HepG2 (cell line): ENCODE measurements around the gene TPRN. TPM values are rescaled to one million over a fixed set of nuclear protein-coding genes. Genes with fewer than 3 reads are reported as not detected.
A peak's percentile ranks its signal among the peaks of the same experiment; 100 is the strongest.

Experiments used
- ATAC-seq: fragments of 200-7000 bp; cut with Tn5 transposase; 3 replicates; pipeline ENCODE4 v1.9.1; 2020; ENCODE audit warnings: mild to moderate bottlenecking, moderate library complexity
- BruUV-seq: library from RNA; stranded (reverse); fragments of 400-500 nt; replicated peaks from 2 replicates; lab custom pipeline; 2021; lab: Mats Ljungman, UMichigan
- CTCF ChIA-PET: fragments of 300-600 bp; formaldehyde crosslinking; extraction: SDS; loops from one replicate; lab custom pipeline; 2021; ENCODE audit warnings: low total read pairs, inconsistent platforms, low intra/inter-chr PET ratio; lab: Yijun Ruan, JAX
- POLR2A ChIA-PET: fragments of 350-600 bp; sonication (Branson Sonifier 250); formaldehyde crosslinking; loops from one replicate; lab custom pipeline; 2020; ENCODE audit warnings: antibody characterized with exemption, inconsistent platforms; lab: Yijun Ruan, JAX
- DNase-seq: peaks from one replicate; pipeline ENCODE4 v3.0.0-alpha.2; 2015; ENCODE audit warnings: low spot score
- FAIRE-seq: peaks from 3 replicates; lab custom pipeline; 2011; peaks lifted over from hg19 to GRCh38; lab: Jason Lieb, UNC
- H2AFZ ChIP-seq: one replicate; pipeline ENCODE4 v1.6.1; 2011; ENCODE audit warnings: low read length, inconsistent platforms
- H3K27ac ChIP-seq: fragments of 300-600 bp; 3 replicates; pipeline ENCODE4 v1.8.0; 2011; ENCODE audit warnings: mixed run types, mild to moderate bottlenecking, mixed read lengths, low read length, inconsistent platforms; ENCODE audit not compliant: insufficient read depth; ENCODE audit errors: extremely low read length
- H3K27me3 ChIP-seq, 2 experiments: fragments of 200-600 bp in 1 of 2; 2 replicates in 1 of 2; 3 replicates in 1 of 2; pipeline versions ENCODE4 v1.6.0 to v1.8.0; 2011; ENCODE audit warnings: low read length in 2 of 2, mild to moderate bottlenecking in 2 of 2, moderate library complexity in 2 of 2, inconsistent platforms in 1 of 2; ENCODE audit not compliant: insufficient read depth in 2 of 2, control insufficient read depth in 1 of 2
- H3K36me3 ChIP-seq, 2 experiments: fragments of 200-600 bp in 1 of 2; replicated peaks in 1 of 2; 2 replicates in 1 of 2; 3 replicates in 1 of 2; pipeline versions ENCODE4 v1.5.1 to v1.8.0; 2011; ENCODE audit warnings: low read length in 2 of 2, inconsistent platforms in 1 of 2; ENCODE audit not compliant: insufficient read depth in 2 of 2, control insufficient read depth in 1 of 2
- H3K4me1 ChIP-seq: 2 replicates; pipeline ENCODE4 v1.5.1; 2012; ENCODE audit warnings: low read length, inconsistent platforms; ENCODE audit not compliant: insufficient read depth
- H3K4me2 ChIP-seq: 2 replicates; pipeline ENCODE4 v1.6.0; 2011; ENCODE audit warnings: low read depth, low read length, inconsistent platforms
- H3K4me3 ChIP-seq, 3 experiments: fragments of 200-600 bp in 1 of 3; sonication (generic), shearing (Covaris generic) in 1 of 3; replicated peaks in 1 of 3; 2 replicates each; pipeline ENCODE4 v1.5.1; 2011 to 2016; ENCODE audit warnings: low read length in 3 of 3, inconsistent platforms in 2 of 3, low read depth in 2 of 3, mild to moderate bottlenecking in 2 of 3, control low read depth in 1 of 3, mixed read lengths in 1 of 3; ENCODE audit not compliant: insufficient read depth in 1 of 3
- H3K79me2 ChIP-seq: one replicate; pipeline ENCODE4 v1.6.1; 2011; ENCODE audit warnings: low read length, inconsistent platforms; ENCODE audit not compliant: insufficient read depth
- H3K9ac ChIP-seq: 2 replicates; pipeline ENCODE4 v1.6.0; 2011; ENCODE audit warnings: mild to moderate bottlenecking, low read depth, low read length, inconsistent platforms; ENCODE audit not compliant: insufficient read depth
- H3K9me3 ChIP-seq: 2 replicates; pipeline ENCODE4 v1.5.1; 2012; ENCODE audit warnings: mild to moderate bottlenecking, low read length
- H4K20me1 ChIP-seq: 2 replicates; pipeline ENCODE4 v1.6.0; 2011; ENCODE audit warnings: inconsistent platforms, mild to moderate bottlenecking, low read length, moderate library complexity; ENCODE audit not compliant: insufficient read depth
- MIER2 ChIP-seq: IDR thresholded peaks from 2 replicates; pipeline ENCODE4 v1.6.1; 2016; ENCODE audit warnings: missing biosample characterization, missing genetic modification reagents
- ZNF484 ChIP-seq: sonication (generic); formaldehyde crosslinking; IDR thresholded peaks from 2 replicates; pipeline ENCODE4 v1.5.1; 2020; ENCODE audit warnings: mild to moderate bottlenecking, low read depth, missing genetic modification reagents, borderline replicate concordance
- WGBS: methylation state at CpG from one replicate; pipeline ENCODE4 v1.1.6; 2017; ENCODE audit warnings: low lambda C conversion rate; 5-methylcytosine and 5-hydroxymethylcytosine counted together
- in situ Hi-C: cut with HindIII; loops from 2 replicates; pipeline ENCODE4 v1.10.0; 2017; ENCODE audit warnings: low pct_unique_long_range_greater_than_20kb; ENCODE audit not compliant: extremely low pct_ligation_motif_present
- intact Hi-C: fragments of 100-400 bp; cut with micrococcal nuclease; formaldehyde crosslinking; loops from one replicate; pipeline ENCODE4 v1.10.0; 2022; ENCODE audit not compliant: unreplicated experiment
- polyA plus RNA-seq, 8 experiments: library from polyadenylated mRNA; depleted of rRNA in 3 of 8; stranded (reverse) in 7 of 8; unstranded in 1 of 8; fragments of >200 nt; fragmentation: Illumina TruSeq in 4 of 8; extraction: Trizol in 4 of 8; gene quantifications; 2 replicates each; pipeline versions ENCODE4 v1.2.1 to v1.2.3, GENCODE V29; 2011 to 2016; ENCODE audit warnings: low read depth in 4 of 8, missing spikeins in 1 of 8, mixed read lengths in 1 of 8; ENCODE audit not compliant: insufficient read depth in 1 of 8
- total RNA-seq, 5 experiments: library from RNA; depleted of rRNA; stranded (reverse); fragments of >200 nt; fragmentation: Illumina TruSeq; extraction: Trizol; gene quantifications; 2 replicates each; pipeline ENCODE4 v1.2.3, GENCODE V29; 2016; ENCODE audit warnings: low read depth in 1 of 5
- TF ChIP-seq, protein P1 (sequence below), 2 experiments: IDR thresholded peaks; 2 replicates each; pipeline ENCODE4 v1.6.1; 2011 to 2012; ENCODE audit warnings: low read length in 2 of 2, borderline replicate concordance in 1 of 2, low read depth in 1 of 2, mild to moderate bottlenecking in 1 of 2, moderate library complexity in 1 of 2

The TPRN gene
- total and polyA plus RNA-seq, 2 of the 13 experiments (the other 11 are each of a cell fraction or from before 2014, with no cell fraction given): 10.1 to 19.2 TPM

DNA sequence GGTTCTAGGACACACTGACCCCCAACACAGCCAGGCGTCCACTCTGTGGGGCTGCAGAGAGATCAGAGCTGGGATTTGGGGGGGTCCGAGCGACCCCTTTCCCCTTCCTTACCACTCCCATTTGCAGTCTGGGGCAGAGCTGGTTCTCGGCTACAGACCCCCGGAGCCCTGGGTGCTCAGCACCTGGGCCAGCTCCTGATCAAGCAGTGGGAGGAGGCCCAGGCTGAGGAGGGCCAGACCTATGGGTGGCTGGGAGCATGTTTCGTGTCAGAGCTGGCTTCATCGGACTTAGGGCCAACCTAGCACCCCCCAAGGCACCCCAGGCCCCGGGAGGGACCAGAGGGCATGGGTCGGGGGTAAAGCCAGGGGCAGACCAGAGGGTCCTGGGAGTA, 54.0 kb downstream of the TPRN start:
- Histone ChIP-seq H3K4me2 (no peak overlapping the region), H3K36me3 (no peaks in the 10 kb centered on the region), H3K27me3 (peaks cover 16 to 63% of the 10 kb centered on the region in 2 experiments), H3K9me3 (no peaks in the 10 kb centered on the region), H3K4me3 (no peak overlapping the region), H3K27ac (no peak overlapping the region), H3K79me2 (no peaks in the 10 kb centered on the region), H2AFZ (no peak overlapping the region), H3K4me1 (peaks cover 19% of the 10 kb centered on the region), H3K9ac (no peak overlapping the region), H4K20me1 (no peaks in the 10 kb centered on the region)
- intact Hi-C loops: no loop called here
- ATAC-seq: peak; percentile 10; the same call in 1 of the 3 replicates
- in situ Hi-C loops: no loop called here
- no peak for FAIRE-seq
- 0% methylated on average over 4 of the region's 9 CpGs for WGBS
- ChIA-PET POLR2A (no interaction called here), CTCF (no interaction called here)
- no TSS peak for BruUV-seq
- no peak for TF ChIP-seq ZNF484 (CRISPR knock-in tag)
- TF ChIP-seq, protein P1, sequence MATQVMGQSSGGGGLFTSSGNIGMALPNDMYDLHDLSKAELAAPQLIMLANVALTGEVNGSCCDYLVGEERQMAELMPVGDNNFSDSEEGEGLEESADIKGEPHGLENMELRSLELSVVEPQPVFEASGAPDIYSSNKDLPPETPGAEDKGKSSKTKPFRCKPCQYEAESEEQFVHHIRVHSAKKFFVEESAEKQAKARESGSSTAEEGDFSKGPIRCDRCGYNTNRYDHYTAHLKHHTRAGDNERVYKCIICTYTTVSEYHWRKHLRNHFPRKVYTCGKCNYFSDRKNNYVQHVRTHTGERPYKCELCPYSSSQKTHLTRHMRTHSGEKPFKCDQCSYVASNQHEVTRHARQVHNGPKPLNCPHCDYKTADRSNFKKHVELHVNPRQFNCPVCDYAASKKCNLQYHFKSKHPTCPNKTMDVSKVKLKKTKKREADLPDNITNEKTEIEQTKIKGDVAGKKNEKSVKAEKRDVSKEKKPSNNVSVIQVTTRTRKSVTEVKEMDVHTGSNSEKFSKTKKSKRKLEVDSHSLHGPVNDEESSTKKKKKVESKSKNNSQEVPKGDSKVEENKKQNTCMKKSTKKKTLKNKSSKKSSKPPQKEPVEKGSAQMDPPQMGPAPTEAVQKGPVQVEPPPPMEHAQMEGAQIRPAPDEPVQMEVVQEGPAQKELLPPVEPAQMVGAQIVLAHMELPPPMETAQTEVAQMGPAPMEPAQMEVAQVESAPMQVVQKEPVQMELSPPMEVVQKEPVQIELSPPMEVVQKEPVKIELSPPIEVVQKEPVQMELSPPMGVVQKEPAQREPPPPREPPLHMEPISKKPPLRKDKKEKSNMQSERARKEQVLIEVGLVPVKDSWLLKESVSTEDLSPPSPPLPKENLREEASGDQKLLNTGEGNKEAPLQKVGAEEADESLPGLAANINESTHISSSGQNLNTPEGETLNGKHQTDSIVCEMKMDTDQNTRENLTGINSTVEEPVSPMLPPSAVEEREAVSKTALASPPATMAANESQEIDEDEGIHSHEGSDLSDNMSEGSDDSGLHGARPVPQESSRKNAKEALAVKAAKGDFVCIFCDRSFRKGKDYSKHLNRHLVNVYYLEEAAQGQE (IDR thresholded peaks at IDR 0.05; ENCODE audit: borderline replicate concordance in 1 of 2, low read depth in 1 of 2, low read length in 2 of 2): peak; percentile 55 to 89
- TF ChIP-seq MIER2: peak; percentile 76; the same call in 1 of the 2 replicates
- DNase-seq: no peak
